Common myeloid progenitor, CD34-positive (primary cell): ENCODE results near the gene RSAD1.
A peak's percentile ranks its signal among the peaks of the same experiment; 100 is the strongest.

Experiments used
- CTCF ChIA-PET: fragments of 350-600 bp; sonication (Branson Sonifier 250); formaldehyde crosslinking; loops from one replicate; lab custom pipeline; 2021; ENCODE audit warnings: antibody characterized with exemption; lab: Charles Lee
- POLR2A ChIA-PET: fragments of 350-600 bp; sonication (Branson Sonifier 250); formaldehyde crosslinking; loops from one replicate; lab custom pipeline; 2021; ENCODE audit warnings: antibody characterized with exemption; lab: Charles Lee
- DNase-seq, 3 donors: peaks; one replicate each; pipeline versions ENCODE4 v3.0.0 to v3.0.0-alpha.2; 2013
- H3K27ac ChIP-seq, 2 experiments: 1 replicate in 1 of 2; 2 replicates in 1 of 2; pipeline ENCODE4 v1.7.0; 2013; ENCODE audit warnings: inconsistent platforms in 2 of 2, low read length in 2 of 2, mild to moderate bottlenecking in 2 of 2, low read depth in 1 of 2, moderate library complexity in 1 of 2; ENCODE audit not compliant: severe bottlenecking in 2 of 2, insufficient read depth in 1 of 2, poor library complexity in 1 of 2
- H3K27me3 ChIP-seq, 5 experiments: replicated peaks in 2 of 5; 1 replicate in 3 of 5; 2 replicates in 2 of 5; pipeline versions ENCODE4 v1.6.1 to v1.7.0; 2013; ENCODE audit warnings: low read length in 4 of 5, mild to moderate bottlenecking in 2 of 5, moderate library complexity in 2 of 5, inconsistent platforms in 1 of 5; ENCODE audit not compliant: insufficient read depth in 5 of 5, control insufficient read depth in 4 of 5
- H3K36me3 ChIP-seq, 4 experiments: 1 replicate in 2 of 4; 2 replicates in 2 of 4; pipeline versions ENCODE4 v1.6.1 to v1.7.0; 2013; ENCODE audit warnings: low read length in 3 of 4, control low read depth in 1 of 4, mild to moderate bottlenecking in 1 of 4; ENCODE audit not compliant: control insufficient read depth in 4 of 4, insufficient read depth in 4 of 4
- H3K4me1 ChIP-seq, 4 experiments: 1 replicate in 3 of 4; 2 replicates in 1 of 4; pipeline versions ENCODE4 v1.6.1 to v1.7.1; 2013; ENCODE audit warnings: low read length in 3 of 4, mild to moderate bottlenecking in 3 of 4, control low read depth in 1 of 4, inconsistent platforms in 1 of 4, moderate library complexity in 1 of 4; ENCODE audit not compliant: control insufficient read depth in 4 of 4, insufficient read depth in 4 of 4; ENCODE audit errors: control extremely low read depth in 1 of 4
- H3K4me3 ChIP-seq, 7 experiments: 1 replicate in 4 of 7; 2 replicates in 3 of 7; pipeline versions ENCODE4 v1.5.1 to v1.7.0; 2013; ENCODE audit warnings: mild to moderate bottlenecking in 7 of 7, low read length in 6 of 7, moderate library complexity in 6 of 7, inconsistent platforms in 2 of 7, low read depth in 2 of 7, control low read depth in 1 of 7; ENCODE audit not compliant: insufficient read depth in 4 of 7, control insufficient read depth in 1 of 7; ENCODE audit errors: extremely low read depth in 1 of 7
- H3K9me3 ChIP-seq, 5 experiments: 1 replicate in 4 of 5; 2 replicates in 1 of 5; pipeline versions ENCODE4 v1.6.1 to v1.7.1; 2013; ENCODE audit warnings: low read length in 4 of 5, mild to moderate bottlenecking in 2 of 5, inconsistent platforms in 1 of 5, low read depth in 1 of 5, moderate library complexity in 1 of 5; ENCODE audit not compliant: control insufficient read depth in 4 of 5, insufficient read depth in 2 of 5; ENCODE audit errors: control extremely low read depth in 1 of 5
- WGBS: methylation state at CpG from one replicate; pipeline ENCODE4 v1.1.5; 2013; ENCODE audit not compliant: insufficient coverage; 5-methylcytosine and 5-hydroxymethylcytosine counted together

The RSAD1 gene

DNA sequence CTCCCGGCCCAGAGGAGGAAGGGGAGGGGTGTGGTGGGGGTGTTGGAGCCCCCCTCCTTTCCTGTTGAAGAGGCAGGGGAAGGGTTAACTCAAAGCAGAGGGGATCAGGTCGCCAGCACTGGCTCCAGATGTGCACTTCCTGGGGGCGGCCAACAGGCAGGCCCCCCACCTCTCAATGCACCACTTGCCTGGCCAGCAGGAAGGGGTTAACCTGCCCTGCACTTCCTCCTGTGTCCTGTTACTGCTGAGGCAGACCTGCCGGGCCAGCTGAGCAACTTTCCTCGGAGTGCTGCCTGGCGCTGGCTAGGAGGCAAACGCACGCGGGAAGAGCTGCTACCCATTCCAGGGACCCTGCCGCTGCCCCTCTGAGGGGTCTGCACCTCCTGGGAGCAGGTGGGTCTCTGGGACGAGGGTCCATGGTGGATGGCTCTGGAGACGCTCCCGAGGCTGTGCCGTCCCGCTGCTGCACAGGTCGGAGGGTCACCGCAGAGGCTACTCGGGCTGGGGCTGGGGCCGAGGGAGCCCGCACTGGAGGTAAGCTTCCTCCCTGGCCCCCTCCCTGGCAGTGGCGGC is 53.9 kb downstream of the RSAD1 start, which contains the start of gene EPN3:
Gene EPN3 (plus strand): TSS at position 284 of the 573 bp plus-strand sequence. CDS start 3,822 bp downstream, outside the sequence.
- POLR2A ChIA-PET = no interaction called here

DNA sequence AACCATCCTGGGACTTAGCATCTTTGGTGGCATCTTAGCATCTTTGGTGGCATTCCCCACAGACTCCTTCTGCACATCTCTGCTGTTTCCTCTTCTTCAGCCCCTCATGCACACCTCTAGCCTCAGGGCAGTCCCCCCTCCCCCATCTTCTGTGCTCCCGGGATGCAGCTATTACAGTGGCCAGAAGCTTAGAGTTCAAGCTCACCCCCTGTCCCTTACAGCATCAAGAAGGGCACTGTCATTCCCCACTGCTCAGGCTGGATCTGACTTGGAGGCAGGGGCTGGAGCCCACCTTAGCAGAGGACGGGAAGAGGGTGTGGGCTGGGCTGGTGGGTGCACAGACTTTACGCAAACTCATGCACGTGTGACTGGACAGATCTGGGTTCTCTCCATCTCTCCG is 54.5 kb downstream of the RSAD1 start:
- WGBS = 25% methylated on average over 4 of the region's 5 CpGs
- Histone ChIP-seq H3K4me1 (peaks cover 0 to 25% (median 20%) of the 10 kb centered on the region in 4 experiments), H3K9me3 (no peaks in the 10 kb centered on the region), H3K27ac (no peak overlapping the region), H3K27me3 (peaks cover 0 to 45% (median 20%) of the 10 kb centered on the region in 5 experiments), H3K36me3 (no peaks in the 10 kb centered on the region), H3K4me3 (peak overlapping the region in 1 of 7 experiments; percentile 60)
- POLR2A ChIA-PET = no interaction called here
- peak in 2 of 3 donors; percentile 36 to 41 for DNase-seq
- CTCF ChIA-PET = interaction anchor here (0.9 to 2.2 kb wide), 8 partner anchors 9 to 95 kb away, joined by 3 to 5 read pairs (median 3); no protein-coding TSS in a partner anchor

More for the DNA sequence above, 53.9 kb downstream of the RSAD1 start, which contains the start of gene EPN3:
- Histone ChIP-seq H3K36me3 (no peaks in the 10 kb centered on the region), H3K27ac (no peak within 1 kb of the TSS), H3K4me3 (peak within 1 kb of the TSS in 4 of 7 experiments; percentile 6 to 60 (median 45)), H3K4me1 (peaks cover 0 to 27% (median 23%) of the 10 kb centered on the region in 4 experiments), H3K9me3 (no peaks in the 10 kb centered on the region), H3K27me3 (peaks cover 0 to 45% (median 20%) of the 10 kb centered on the region in 5 experiments)
- 5% methylated on average over 12 of the region's 21 CpGs for WGBS
- CTCF ChIA-PET = interaction anchor here (0.9 to 2.2 kb wide), 6 partner anchors 9 to 372 kb away, joined by 3 to 5 read pairs (median 3); no protein-coding TSS in a partner anchor
- peak in 2 of 3 donors; percentile 42 to 47 for DNase-seq

DNA sequence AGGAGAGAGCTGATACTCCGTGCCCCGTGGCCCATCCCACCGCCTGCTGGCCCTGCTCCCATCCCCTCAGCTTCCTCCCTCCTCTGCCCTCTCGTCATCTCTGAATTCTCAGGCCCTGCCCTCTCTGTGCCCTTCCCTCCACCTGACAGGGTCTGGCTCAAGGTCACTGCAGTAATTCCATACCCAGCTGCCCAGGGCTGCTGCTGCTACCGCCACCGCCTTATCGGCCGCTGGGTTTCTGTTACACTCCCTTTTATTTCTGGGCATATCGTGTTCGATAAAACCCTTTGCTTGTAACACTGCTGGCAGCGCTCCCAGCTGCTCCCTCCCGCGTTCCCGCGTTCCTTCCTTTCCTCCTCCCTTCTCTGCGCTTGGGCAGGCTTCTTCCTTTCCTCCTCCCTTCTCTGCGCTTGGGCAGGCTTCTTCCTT is 55.1 kb downstream of the RSAD1 start:
- Histone ChIP-seq H3K9me3 (no peaks in the 10 kb centered on the region), H3K36me3 (no peaks in the 10 kb centered on the region), H3K4me1 (peaks cover 0 to 25% (median 20%) of the 10 kb centered on the region in 4 experiments), H3K27ac (no peak overlapping the region), H3K27me3 (peaks cover 0 to 45% (median 20%) of the 10 kb centered on the region in 5 experiments), H3K4me3 (peak overlapping the region in 5 of 7 experiments; percentile 6 to 60 (median 35))
- ChIA-PET CTCF (interaction anchor here (0.9 to 1.7 kb wide), 5 partner anchors 8 to 52 kb away, joined by 3 to 5 read pairs (median 3); no protein-coding TSS in a partner anchor), POLR2A (no interaction called here)
- under 1% methylated on average over 16 of the region's 17 CpGs for WGBS
- DNase-seq = no peak

DNA sequence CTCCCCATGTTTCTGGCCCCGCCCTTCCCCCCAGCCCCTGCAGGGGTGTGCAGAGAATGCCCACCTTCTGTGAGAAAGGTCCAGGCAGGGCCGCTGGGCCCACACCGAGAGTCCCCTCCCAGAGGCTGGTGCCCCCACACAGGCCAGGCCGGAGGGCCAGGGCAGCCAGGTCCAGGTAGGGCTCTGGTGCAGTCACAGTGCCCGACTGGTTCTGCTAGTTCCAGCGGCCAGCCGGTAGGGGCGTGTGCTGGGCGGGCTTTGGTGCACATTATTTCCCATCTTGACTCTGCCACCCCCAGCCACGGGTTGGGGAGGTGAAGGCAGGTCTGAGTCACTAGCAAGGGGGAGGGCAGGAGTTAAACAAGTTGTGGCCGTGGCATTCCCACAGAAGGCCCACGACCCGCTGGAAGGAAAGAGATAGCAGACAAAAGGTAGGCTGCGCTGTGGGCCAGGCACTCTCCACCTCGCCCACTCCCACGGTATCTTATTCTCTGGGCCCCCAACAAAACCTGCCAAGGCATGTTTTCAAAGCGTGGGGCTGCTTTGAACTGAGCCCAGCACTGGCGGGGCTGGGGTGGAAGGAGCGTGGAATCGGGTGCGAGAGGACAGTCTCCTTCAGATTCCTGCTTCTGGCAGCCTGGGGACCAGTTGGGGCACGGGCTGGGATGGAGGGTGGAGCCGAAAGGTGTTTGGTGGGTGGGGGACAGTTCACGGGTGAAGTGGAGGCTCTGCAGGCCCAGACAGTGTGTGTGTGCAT is 55.7 kb downstream of the RSAD1 start:
- POLR2A ChIA-PET = no interaction called here
- Histone ChIP-seq H3K4me1 (peaks cover 0 to 25% (median 20%) of the 10 kb centered on the region in 4 experiments), H3K4me3 (peak overlapping the region in 3 of 7 experiments; percentile 35 to 60 (median 55)), H3K36me3 (no peaks in the 10 kb centered on the region), H3K27me3 (peaks cover 0 to 45% (median 20%) of the 10 kb centered on the region in 5 experiments), H3K9me3 (no peaks in the 10 kb centered on the region), H3K27ac (no peak overlapping the region)
- CTCF ChIA-PET = interaction anchor here (0.9 to 2.0 kb wide), 5 partner anchors 8 to 92 kb away, joined by 3 to 5 read pairs (median 3); no protein-coding TSS in a partner anchor
- 40% methylated on average over 18 of the region's 24 CpGs for WGBS
- DNase-seq = peak in 2 of 3 donors; percentile 31 to 42

DNA sequence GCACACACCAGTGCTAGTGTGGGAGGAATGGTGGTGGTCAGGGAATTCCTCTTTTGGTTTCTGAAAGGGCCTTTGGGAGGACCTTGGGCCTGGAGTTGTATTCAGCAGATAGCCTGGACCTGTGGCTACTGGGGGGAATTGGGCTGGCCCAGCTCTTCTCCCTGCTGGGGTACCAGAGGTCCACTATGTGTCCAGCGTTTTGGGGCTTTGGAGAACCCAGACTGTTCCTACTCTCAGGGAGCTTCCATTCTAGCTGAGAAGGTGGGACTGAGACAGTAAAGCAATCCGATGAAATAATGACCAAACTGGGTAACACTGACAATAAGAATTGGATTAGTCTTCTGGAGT is 56.3 kb downstream of the RSAD1 start:
- H3K9me3 ChIP-seq = no peaks in the 10 kb centered on the region
- H3K36me3 ChIP-seq = no peaks in the 10 kb centered on the region
- ChIA-PET CTCF (interaction anchor here (1.9 to 2.0 kb wide), 2 partner anchors 10 to 92 kb away, joined by 5 to 7 read pairs; no protein-coding TSS in a partner anchor), POLR2A (no interaction called here)
- peaks cover 0 to 25% (median 20%) of the 10 kb centered on the region in 4 experiments for H3K4me1 ChIP-seq
- 100% methylated on average over 1 of the region's 2 CpGs for WGBS
- H3K27me3 ChIP-seq = peaks cover 0 to 45% (median 18%) of the 10 kb centered on the region in 5 experiments
- no peak overlapping the region for H3K27ac ChIP-seq
- no peak for DNase-seq
- no peak overlapping the region for H3K4me3 ChIP-seq

DNA sequence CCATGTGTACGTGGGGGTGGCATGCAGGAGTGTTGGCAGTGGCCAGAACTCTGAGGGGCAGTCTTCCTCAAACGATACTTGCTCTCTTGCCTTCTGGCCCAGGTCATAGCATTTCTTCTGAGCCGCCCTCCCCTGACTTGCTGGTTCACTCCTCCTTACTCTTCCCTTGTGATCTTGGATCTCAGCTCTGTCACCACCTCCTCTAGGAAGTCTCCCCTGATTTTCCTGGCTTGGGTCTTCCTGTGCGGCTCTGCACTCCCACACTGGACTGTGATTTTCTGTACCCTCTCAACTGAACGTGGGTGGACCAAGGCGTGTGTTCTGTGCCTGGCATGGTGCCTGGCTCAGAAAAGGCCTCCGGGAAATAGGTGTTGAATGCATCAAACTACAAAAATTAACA is 56.7 kb downstream of the RSAD1 start:
- no peak overlapping the region for H3K27ac ChIP-seq
- no peaks in the 10 kb centered on the region for H3K9me3 ChIP-seq
- POLR2A ChIA-PET = no interaction called here
- no peak for DNase-seq
- H3K27me3 ChIP-seq = peaks cover 0 to 43% (median 18%) of the 10 kb centered on the region in 5 experiments
- 95% methylated on average over 4 of the region's 7 CpGs for WGBS
- H3K36me3 ChIP-seq = no peaks in the 10 kb centered on the region
- CTCF ChIA-PET = interaction anchor here (0.8 to 2.0 kb wide), 3 partner anchors 9 to 91 kb away, joined by 4 to 7 read pairs (median 5); no protein-coding TSS in a partner anchor
- peaks cover 0 to 25% (median 20%) of the 10 kb centered on the region in 4 experiments for H3K4me1 ChIP-seq
- H3K4me3 ChIP-seq = no peak overlapping the region
